Lower leg skin (tissue), 3 donors: ENCODE data around the gene FLYWCH1.

Source experiments
- POLR2A ChIP-seq, 2 donors: fragments of 450-650 bp; IDR thresholded peaks; one replicate each; pipeline ENCODE4 v1.6.1; 2016 to 2017; ENCODE audit warnings: antibody characterized with exemption in 2 of 2, mild to moderate bottlenecking in 1 of 2, moderate library complexity in 1 of 2
- TF ChIP-seq, protein P1 (sequence below), 3 donors: fragments of 450-650 bp; IDR thresholded peaks; one replicate each; pipeline ENCODE4 v1.5.1; 2016; ENCODE audit warnings: antibody characterized with exemption in 3 of 3, mild to moderate bottlenecking in 3 of 3, moderate library complexity in 2 of 3

DNA sequence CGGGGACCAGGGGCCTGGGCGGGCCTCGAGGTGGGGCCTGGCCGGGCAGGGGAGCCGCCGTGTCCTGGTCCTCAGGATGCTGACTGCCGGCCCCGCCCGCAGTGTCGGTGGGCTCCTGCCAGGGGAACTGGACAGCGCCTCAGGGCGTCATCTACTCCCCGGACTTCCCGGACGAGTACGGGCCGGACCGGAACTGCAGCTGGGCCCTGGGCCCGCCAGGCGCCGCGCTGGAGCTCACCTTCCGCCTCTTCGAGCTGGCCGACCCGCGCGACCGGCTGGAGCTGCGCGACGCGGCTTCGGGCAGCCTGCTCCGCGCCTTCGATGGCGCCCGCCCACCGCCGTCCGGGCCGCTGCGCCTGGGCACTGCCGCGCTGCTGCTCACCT, 55.1 kb downstream of the FLYWCH1 start:
- TF ChIP-seq, protein P1, sequence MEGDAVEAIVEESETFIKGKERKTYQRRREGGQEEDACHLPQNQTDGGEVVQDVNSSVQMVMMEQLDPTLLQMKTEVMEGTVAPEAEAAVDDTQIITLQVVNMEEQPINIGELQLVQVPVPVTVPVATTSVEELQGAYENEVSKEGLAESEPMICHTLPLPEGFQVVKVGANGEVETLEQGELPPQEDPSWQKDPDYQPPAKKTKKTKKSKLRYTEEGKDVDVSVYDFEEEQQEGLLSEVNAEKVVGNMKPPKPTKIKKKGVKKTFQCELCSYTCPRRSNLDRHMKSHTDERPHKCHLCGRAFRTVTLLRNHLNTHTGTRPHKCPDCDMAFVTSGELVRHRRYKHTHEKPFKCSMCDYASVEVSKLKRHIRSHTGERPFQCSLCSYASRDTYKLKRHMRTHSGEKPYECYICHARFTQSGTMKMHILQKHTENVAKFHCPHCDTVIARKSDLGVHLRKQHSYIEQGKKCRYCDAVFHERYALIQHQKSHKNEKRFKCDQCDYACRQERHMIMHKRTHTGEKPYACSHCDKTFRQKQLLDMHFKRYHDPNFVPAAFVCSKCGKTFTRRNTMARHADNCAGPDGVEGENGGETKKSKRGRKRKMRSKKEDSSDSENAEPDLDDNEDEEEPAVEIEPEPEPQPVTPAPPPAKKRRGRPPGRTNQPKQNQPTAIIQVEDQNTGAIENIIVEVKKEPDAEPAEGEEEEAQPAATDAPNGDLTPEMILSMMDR (IDR thresholded peaks at IDR 0.05): no peak
- no peak for TF ChIP-seq POLR2A (IDR thresholded peaks at IDR 0.05)
